Psoas muscle (tissue), 8 donors: ENCODE data around the gene PSEN1. TPM values are rescaled to one million over a fixed set of nuclear protein-coding genes. Genes with fewer than 3 reads are reported as not detected.

Experiments
- ATAC-seq, 4 donors: fragments of 200-7000 bp; cut with Tn5 transposase; one replicate each; pipeline ENCODE4 v1.9.1; 2020; ENCODE audit warnings: moderate library complexity in 3 of 4, mild to moderate bottlenecking in 2 of 4
- DNase-seq, 2 donors: peaks; one replicate each; pipeline ENCODE4 v3.0.0-alpha.2; 2020
- H3K27ac ChIP-seq: fragments of 200-600 bp; one replicate; pipeline ENCODE4 v1.8.0; 2022
- H3K27me3 ChIP-seq, 3 donors: fragments of 200-600 bp in 1 of 3; one replicate each; pipeline versions ENCODE4 v1.6.1 to v1.8.0; 2013 to 2022; ENCODE audit warnings: low read length in 2 of 3, mild to moderate bottlenecking in 2 of 3, moderate library complexity in 1 of 3; ENCODE audit not compliant: insufficient read depth in 3 of 3
- H3K36me3 ChIP-seq, 2 donors: fragments of 200-600 bp in 1 of 2; one replicate each; pipeline versions ENCODE4 v1.6.1 to v1.8.0; 2013 to 2022; ENCODE audit warnings: low read depth in 1 of 2, mild to moderate bottlenecking in 1 of 2, moderate library complexity in 1 of 2; ENCODE audit not compliant: insufficient read depth in 1 of 2
- H3K4me1 ChIP-seq: fragments of 200-600 bp; one replicate; pipeline ENCODE4 v1.8.0; 2022
- H3K4me3 ChIP-seq: fragments of 200-600 bp; one replicate; pipeline ENCODE4 v1.8.0; 2022; ENCODE audit warnings: mild to moderate bottlenecking
- H3K9me3 ChIP-seq: fragments of 200-600 bp; one replicate; pipeline ENCODE4 v1.8.0; 2022
- CTCF ChIP-seq: fragments of 200-600 bp; IDR thresholded peaks from one replicate; pipeline ENCODE4 v1.8.0; 2022; ENCODE audit warnings: antibody characterized with exemption
- WGBS, 3 donors: extraction: QIAGEN DNeasy Blood & Tissue Kit; methylation state at CpG; one replicate each; pipeline versions ENCODE4 v1.1.6 to v1.1.7; 2013; 5-methylcytosine and 5-hydroxymethylcytosine counted together
- intact Hi-C, 2 donors: fragments of 100-400 bp; cut with DNase I; formaldehyde crosslinking; loops; one replicate each; pipeline versions ENCODE4 v1.11.0 to v1.14.2; 2022
- polyA plus RNA-seq, 3 donors: library from polyadenylated mRNA; stranded (reverse); fragments of 200-250 nt; gene quantifications; one replicate each; pipeline ENCODE4 v1.2.3, GENCODE V29; 2013
- total RNA-seq, 4 donors: library from RNA; stranded (reverse); fragmentation: NEBNext Ultra II Directional in 2 of 4; extraction: Animal tissue kit (Norgen Biotek cat#: 25700) in 2 of 4; gene quantifications; one replicate each; pipeline versions ENCODE4 v1.2.1 to v1.2.4, GENCODE V29; 2021 to 2023
- donor health status: healthy with polysubstance abuse.
- donor health status: DM: no; HTN: no; CAD: no; lungs with moderate emphysema.
- donor health status: Bipolar disorder and iron deficiency.
- donor health status: healthy.
- donor health status: DM: yes; HTN: yes; CAD: no.
- donor health status: DM: no; HTN: no; CAD: no.
- donor health status: DM: no; HTN: no; CAD: no.
- donor health status: DM: yes; HTN: yes; CAD: no.

The PSEN1 gene
- total and polyA plus RNA-seq, 7 donors: 14.2 to 32.5 (median 19.1) TPM

DNA sequence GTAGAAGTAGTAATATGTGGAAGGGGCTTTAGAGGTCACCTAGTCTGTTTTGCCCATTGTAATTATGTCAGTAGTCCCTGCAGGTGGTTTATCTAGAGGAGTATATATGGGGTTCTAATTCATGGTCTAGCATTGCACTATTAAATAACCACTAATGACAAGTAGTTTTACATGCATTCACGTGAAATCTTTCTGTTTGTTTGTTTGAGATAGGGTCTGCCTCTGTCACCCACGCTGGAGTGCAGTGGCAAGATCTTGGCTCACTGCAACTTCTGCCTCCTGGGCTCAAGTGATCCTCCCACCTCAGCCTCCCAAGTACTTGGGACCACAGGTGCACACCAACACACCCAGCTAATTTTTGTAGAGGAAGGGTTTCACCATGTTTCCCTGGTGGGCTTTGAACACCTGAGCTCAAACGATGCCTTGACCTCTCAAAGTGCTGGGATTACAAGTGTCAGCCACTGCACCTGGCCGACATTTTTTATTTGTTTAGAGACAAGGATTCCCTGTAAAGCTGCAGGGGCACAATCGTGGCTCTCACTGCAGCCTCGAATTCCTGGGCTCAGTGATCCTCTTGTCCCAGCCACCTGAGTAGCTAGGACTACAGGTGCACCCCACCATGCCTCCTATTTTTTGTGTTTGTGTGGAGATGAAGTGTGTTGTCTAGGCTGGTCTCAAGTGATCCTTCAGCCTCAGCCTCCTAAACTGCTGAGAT is 12.0 kb upstream of the PSEN1 start:
- no peaks in the 10 kb centered on the region for H3K27me3 ChIP-seq
- H3K27ac ChIP-seq: no peak overlapping the region
- intact Hi-C loops: no loop called here
- no peak overlapping the region for H3K4me3 ChIP-seq
- H3K9me3 ChIP-seq: no peaks in the 10 kb centered on the region
- ATAC-seq (no peak), DNase-seq (no peak)
- TF ChIP-seq CTCF: no peak
- 66 to 78% (median 69%) methylated on average over 6 of the region's 6 CpGs for WGBS, 3 donors
- H3K36me3 ChIP-seq: peaks cover 0 to 65% of the 10 kb centered on the region in 2 donors
- no peaks in the 10 kb centered on the region for H3K4me1 ChIP-seq

DNA sequence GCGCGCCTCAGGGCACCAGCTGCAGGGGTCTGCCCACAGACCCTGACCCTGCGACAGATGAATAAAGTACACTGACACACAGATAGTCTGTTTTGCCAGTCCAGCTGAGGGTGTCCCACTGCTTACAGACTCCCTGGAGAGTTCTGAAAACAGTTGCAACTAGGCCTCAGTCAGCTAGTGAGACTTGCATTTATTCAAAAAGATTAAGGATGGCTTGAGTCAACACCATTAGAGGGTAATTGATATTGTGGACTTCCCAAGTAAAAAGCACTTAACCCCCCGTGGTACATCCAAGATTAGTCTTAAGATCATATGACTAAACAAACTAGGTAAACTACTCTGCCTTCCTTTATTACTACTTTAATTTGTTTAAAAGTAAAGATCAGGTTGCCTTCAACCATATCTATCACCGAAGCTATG is 11.1 kb upstream of the PSEN1 start:
- no peak for DNase-seq
- TF ChIP-seq CTCF: no peak
- H3K27me3 ChIP-seq: no peaks in the 10 kb centered on the region
- H3K9me3 ChIP-seq: no peaks in the 10 kb centered on the region
- intact Hi-C loops: no loop called here
- H3K4me1 ChIP-seq: no peaks in the 10 kb centered on the region
- H3K4me3 ChIP-seq: no peak overlapping the region
- no peak overlapping the region for H3K27ac ChIP-seq
- WGBS, 3 donors: 60 to 69% (median 65%) methylated on average over 5 of the region's 5 CpGs
- ATAC-seq: no peak
- peaks cover 0 to 56% of the 10 kb centered on the region in 2 donors for H3K36me3 ChIP-seq

DNA sequence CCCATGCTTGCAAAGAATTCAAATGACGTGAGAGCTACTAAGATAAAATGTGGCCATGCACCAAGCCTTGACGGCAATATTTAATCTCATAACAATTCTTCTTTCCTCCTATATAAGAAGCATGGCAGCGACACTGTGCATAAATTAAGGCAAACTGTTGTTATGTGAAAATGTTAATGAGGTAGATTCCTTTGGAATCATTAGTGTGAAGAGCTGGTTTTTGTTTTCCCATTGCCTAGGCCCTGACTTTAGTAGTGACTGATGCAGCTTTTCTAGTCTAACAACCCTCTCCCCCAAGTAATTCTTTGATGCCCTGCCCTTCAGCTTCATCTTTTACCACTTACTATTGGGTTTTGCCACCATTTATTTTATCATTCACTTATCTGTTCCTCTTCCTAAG is 10.6 kb upstream of the PSEN1 start:
- WGBS, 3 donors: 80 to 90% (median 87%) methylated on average over 3 of the region's 3 CpGs
- no peaks in the 10 kb centered on the region for H3K4me1 ChIP-seq
- intact Hi-C loops: no loop called here
- DNase-seq (no peak), ATAC-seq (no peak)
- no peak overlapping the region for H3K4me3 ChIP-seq
- peaks cover 0 to 50% of the 10 kb centered on the region in 2 donors for H3K36me3 ChIP-seq
- no peaks in the 10 kb centered on the region for H3K9me3 ChIP-seq
- H3K27ac ChIP-seq: no peak overlapping the region
- no peak for TF ChIP-seq CTCF
- H3K27me3 ChIP-seq: no peaks in the 10 kb centered on the region

DNA sequence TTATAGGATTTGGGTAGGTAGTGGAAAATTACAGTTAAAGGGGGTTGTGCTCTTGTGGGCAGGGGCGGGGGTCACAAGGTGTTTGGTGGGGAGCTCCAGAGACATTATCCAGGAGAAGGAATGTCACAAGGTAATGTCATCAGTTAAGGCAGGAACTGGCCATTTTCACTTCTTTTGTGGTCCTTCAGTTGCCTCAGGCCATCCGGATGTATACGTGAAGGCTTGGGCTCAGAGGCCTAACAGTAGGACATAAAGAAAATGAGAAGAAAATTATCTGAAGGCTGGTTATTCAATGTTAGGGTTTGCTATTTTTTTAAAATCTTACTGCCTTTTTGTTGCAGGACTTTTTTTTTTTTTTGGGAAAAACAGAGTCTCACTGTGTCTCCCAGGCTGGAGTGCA is 2.5 kb upstream of the PSEN1 start:
- H3K4me3 ChIP-seq: no peak overlapping the region
- intact Hi-C loops: no loop called here
- DNase-seq (no peak), ATAC-seq (no peak)
- H3K36me3 ChIP-seq: no peaks in the 10 kb centered on the region
- WGBS, 3 donors: 95 to 96% (median 95%) methylated on average over 3 of the region's 3 CpGs
- no peaks in the 10 kb centered on the region for H3K9me3 ChIP-seq
- no peak for TF ChIP-seq CTCF
- peaks cover 10% of the 10 kb centered on the region for H3K4me1 ChIP-seq
- no peak overlapping the region for H3K27ac ChIP-seq
- H3K27me3 ChIP-seq: no peaks in the 10 kb centered on the region

DNA sequence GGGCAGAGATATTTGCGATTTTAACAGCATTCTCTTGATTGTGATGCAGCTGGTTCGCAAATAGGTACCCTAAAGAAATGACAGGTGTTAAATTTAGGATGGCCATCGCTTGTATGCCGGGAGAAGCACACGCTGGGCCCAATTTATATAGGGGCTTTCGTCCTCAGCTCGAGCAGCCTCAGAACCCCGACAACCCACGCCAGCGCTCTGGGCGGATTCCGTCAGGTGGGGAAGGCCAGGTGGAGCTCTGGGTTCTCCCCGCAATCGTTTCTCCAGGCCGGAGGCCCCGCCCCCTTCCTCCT is 271 bp upstream of the PSEN1 start:
- Histone ChIP-seq H3K9me3 (no peaks in the 10 kb centered on the region), H3K27ac (peak overlapping the region; percentile 90), H3K36me3 (no peaks in the 10 kb centered on the region), H3K4me3 (peak overlapping the region; percentile 97), H3K27me3 (no peaks in the 10 kb centered on the region), H3K4me1 (peaks cover 10% of the 10 kb centered on the region)
- DNase-seq (no peak), ATAC-seq (no peak)
- intact Hi-C loops: no loop called here
- 1 to 2% (median 1%) methylated on average over 15 to 16 of the region's 16 CpGs for WGBS, 3 donors
- TF ChIP-seq CTCF: no peak
